Activated T-cell treated with anti-CD3 and anti-CD28 coated beads, Interleukin-2, amount 50 U/mL, for 48 hours (primary cell): ENCODE results near the gene TPP1.
A peak's percentile ranks its signal among the peaks of the same experiment; 100 is the strongest.

Experiments used
- DNase-seq, 2 experiments: peaks; one replicate each; pipeline ENCODE4 v3.0.0-alpha.2; 2020

Gene TPP1

DNA sequence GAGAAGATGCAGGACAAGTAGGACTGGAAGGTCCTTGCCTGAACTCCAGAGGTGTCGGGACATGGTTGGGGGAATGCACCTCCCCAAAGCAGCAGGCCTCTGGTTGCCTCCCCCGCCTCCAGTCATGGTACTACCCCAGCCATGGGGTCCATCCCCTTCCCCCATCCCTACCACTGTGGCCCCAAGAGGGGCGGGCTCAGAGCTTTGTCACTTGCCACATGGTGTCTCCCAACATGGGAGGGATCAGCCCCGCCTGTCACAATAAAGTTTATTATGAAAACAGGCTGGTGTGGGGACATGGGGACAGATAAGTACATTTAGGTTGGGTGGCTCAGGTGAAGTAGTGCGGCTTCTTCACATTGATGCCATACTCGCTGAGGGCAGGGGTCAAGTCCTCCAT lies 8.6 kb downstream of the TPP1 start:
- DNase-seq = peak in 1 of 2 experiments; percentile 15

DNA sequence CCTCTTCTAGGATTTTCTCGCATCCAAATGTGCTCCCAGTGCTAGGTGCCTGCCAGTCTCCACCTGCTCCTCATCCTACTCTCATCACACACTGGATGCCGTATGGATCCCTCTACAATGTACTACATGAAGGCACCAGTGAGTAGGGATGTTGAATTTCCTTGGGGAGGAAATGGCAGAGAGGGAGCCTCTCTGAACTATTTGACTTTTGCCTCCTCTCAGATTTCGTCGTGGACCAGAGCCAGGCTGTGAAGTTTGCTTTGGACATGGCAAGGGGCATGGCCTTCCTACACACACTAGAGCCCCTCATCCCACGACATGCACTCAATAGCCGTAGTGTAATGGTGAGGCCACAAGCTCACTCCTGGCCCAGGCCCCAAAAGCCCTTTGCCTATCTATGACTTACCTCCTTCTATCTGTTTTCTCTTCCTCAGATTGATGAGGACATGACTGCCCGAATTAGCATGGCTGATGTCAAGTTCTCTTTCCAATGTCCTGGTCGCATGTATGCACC lies 9.7 kb downstream of the TPP1 start:
- peak; percentile 10 to 12 for DNase-seq

DNA sequence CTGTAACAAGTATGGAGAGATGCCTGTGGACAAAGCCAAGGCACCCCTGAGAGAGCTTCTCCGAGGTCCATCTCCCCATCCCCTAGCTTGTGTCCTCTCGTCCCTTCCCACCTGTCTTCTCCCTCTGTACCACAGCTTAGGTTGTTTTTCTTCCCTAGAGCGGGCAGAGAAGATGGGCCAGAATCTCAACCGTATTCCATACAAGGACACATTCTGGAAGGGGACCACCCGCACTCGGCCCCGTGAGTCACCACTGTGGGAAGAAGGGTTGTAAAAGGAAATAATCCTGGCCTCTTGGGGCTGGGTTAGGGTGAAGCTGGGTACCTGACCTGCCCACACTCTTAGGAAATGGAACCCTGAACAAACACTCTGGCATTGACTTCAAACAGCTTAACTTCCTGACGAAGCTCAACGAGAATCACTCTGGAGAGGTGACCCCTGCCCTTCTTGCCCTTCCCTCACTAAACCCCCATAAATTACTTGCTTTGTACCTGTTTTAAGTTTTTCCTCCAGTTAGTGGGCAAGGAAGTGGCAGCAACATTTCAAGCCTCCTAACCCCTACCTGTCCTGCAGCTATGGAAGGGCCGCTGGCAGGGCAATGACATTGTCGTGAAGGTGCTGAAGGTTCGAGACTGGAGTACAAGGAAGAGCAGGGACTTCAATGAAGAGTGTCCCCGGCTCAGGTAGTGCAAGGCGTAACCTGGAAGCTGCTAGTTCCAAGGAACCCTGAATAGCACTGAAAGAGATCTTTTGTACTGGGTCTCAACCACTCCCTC lies 10.3 kb downstream of the TPP1 start:
- DNase-seq = peak; percentile 15 to 16

DNA sequence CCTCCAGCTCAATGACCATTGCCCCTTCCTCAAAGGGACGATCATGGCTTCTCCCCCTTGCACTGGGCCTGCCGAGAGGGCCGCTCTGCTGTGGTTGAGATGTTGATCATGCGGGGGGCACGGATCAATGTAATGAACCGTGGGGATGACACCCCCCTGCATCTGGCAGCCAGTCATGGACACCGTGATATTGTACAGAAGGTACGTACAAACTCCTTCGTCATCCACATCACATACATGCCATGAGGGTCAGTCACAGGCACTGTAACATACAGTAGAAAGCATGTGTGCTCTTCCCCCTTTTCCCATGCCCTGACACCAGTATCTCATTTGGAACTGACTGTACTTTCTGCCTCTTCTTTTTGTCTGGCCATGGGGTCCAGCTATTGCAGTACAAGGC lies 11.2 kb downstream of the TPP1 start:
- DNase-seq = no peak

DNA sequence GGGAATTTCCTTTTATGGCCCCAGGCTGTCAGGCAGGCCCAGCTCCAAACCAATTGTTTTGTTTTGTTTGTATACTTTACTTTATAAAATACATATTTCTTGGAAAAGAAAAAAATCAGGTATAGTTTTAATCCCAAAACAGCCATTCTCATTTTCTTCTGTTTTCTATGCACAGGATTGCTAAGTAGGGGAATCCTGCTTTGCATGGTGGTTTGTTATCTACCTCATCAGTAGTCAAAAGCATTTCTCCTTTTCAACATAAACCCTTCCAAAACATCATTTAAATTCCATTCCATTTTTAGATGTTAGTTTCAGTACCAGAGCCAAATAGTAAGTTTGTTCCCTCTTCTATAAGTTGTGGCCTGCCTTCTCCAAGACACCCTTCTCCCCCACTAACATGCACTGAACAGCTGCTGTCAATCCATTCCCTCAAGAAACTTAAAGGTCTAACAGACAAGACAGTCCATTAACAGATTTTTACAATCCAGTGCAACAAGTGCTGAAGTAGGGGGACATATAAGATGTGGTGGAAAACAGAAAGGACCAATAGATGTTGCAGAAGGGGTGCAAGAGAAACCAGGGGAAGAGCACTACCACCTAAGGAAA lies 11.9 kb downstream of the TPP1 start:
- DNase-seq = peak; percentile 12 to 17

DNA sequence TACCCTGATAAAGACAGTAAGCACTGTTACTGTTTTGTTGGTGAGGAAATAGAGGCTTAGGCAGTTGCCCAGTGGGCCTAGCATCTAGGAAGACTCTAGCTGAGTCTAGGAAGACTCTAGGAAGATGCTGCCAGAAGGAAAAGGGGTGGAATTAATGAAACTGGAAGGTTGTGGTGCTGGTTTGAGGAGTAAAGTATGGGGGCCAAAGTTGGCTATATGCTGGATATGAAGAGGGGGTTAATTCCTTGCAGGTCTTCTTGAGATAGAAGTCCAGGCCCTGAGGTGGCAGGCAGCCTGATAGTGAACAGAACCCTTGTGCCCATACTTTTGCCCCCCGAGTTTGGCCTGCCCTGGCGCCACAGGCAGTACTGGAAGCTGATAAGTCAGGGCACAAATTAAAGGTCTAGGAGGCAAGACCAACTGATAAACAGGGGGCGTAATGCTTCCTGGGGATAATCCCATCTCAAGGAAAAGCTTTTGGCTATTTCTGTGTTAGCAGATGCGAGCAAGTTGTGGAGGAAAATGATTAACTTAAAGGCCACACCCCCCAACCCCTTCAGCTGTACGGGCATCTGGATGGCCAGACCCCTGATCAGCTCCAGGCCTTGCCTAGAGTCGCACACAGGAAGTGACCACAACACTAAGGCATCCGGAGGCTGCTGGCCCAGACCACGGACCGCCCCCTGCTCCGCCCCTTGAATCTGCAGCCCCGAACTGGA lies 12.6 kb downstream of the TPP1 start:
- peak; percentile 73 to 79 for DNase-seq

DNA sequence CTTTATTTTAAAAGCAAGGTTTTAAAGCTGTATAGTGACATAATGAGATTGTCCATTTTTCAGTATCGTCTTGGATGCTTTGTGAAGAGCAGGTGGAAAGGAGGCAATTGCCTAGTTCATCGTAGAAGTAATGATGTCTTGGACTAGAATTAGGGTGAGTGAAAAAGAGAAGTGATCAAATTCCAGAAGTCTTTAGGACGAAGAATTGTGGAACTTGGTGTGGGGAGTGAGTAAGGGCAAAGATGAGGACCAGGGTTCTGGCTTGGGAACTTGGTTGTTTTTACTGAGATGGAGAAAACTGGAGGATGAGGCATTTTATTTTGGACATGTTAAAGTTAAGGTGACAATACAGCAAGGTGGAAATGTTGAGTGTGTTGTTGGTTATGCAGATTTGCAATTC lies 14.4 kb downstream of the TPP1 start:
- DNase-seq = peak; percentile 11 to 14

DNA sequence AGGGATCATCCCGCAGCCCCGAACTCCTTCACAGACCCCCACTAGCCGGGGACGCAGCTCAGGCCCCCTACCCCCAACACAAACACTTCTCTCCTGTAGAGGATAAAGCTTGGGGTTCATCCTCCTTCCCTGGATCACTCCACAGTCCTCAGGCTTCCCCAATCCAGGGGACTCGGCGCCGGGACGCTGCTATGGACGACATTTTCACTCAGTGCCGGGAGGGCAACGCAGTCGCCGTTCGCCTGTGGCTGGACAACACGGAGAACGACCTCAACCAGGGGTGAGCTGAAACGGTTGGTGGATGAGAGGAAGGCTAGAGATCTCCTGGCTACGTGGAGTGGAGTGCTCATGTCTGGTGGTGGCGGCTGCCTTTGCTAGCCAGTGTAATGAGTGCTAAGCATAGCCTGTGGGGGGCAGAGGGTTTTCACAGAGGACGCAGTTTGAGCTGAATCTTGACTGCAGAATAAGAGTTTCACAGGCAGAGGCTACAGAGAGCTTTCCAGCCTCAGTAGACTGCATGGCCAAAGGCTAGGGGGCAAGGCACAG lies 15.1 kb downstream of the TPP1 start:
- peak; percentile 63 to 66 for DNase-seq

DNA sequence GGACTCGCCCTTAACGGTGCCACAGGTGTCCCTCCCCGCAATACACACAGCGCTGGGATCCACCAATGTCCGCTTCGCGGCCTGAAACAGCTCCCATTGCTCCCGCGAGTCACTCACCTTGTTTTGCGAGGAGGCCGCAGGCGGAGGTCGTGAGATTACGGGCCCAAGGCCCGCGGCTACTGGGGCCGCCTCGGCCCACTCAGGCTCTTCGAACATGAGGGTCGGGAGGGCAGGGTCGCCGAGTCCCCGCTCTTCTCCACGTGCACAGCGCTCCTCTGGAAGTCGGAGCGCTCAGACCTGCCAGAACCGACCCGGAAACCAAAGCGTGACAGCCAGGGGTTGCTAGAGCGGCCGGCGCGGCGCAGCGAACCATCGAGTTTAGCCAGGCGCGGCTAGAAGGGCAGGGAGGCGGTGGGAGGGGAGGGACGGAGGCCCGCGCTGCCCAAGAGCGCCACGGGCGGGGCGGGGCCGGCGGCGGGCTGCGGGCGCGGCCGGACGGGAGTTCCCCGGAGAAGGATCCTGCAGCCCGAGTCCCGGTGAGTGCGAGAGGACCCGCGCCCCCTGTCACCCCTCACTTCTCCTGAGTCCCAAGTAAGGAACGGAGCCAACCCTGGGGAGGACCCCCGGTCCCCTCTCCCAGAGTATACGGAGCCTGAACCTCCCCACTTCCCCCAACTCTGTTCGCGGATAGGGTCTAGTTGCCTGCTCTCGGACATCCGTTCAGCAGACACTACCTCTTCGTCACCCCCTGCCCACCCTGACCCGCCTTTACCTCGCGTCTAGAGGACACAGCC lies 15.7 kb downstream of the TPP1 start, which contains the start of the genes ILK and RRP8:
TSS of gene ILK (plus strand) at position 488 of the 794 bp plus-strand sequence. CDS start 498 bp downstream, outside the sequence.
TSS of gene RRP8 (minus strand) at position 330 of the 794 bp plus-strand sequence. CDS start at position 216, 114 bp downstream.
- peak; percentile 89 to 92 for DNase-seq

DNA sequence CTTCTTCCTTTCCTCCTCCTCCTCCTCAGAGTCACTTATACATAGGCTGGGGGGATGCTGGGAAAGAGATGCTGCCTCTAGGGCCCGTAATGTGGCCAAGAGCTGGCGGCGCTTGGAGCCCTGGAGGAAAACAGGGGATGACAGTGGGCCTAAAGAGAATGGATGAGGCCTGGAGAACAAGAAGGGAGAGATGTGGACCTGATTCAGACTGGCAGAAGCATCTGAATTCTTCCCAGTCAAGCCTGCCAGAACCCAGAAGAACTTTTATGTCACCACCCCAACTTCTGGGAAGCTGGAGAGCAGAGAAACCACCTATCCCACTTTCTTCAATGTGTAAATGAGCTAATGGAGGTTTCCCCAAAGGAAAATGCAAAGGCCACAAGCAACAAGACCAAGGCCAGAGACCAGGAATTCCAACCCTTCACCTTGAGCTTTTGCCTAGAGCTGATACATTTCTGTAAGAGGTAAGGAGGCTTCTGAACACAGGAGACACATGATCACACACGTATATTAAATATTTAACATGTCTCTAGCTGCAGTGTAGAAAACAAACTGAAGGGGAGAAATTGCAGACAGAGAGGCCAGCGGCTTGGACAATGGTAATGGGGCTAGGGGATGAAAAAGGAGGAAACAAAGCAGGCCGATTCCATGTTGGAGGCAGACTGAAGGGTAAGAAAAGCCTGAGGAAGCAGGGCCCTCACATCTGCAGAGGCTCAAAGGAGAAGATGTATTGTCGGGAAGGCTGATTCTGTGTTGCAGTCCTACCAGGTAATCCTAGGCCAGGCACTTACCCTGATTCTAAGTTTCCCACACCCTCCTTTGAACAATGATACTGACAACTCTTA lies 16.9 kb downstream of the TPP1 start:
- peak; percentile 15 to 16 for DNase-seq

DNA sequence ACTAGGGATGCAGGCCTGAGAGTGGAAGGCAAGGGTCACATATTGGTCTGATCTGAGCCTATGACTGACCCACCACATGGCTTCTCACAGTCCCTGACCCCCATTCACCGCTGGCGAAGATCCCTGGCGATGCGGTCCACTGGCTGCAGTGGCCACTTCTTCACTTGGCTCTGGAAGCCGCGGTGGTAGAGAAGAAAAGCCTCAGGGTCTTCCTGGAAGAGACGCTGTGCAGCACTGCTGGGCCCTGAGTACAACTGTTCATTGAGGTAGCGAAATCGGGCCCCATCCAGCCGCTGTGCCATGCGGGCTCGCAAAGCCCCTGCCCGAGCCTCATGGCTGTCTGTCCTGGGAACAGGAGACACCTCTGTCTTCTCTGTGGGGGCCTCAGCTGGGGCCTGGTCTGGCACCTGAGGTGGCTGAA lies 18.2 kb downstream of the TPP1 start:
- DNase-seq = no peak

DNA sequence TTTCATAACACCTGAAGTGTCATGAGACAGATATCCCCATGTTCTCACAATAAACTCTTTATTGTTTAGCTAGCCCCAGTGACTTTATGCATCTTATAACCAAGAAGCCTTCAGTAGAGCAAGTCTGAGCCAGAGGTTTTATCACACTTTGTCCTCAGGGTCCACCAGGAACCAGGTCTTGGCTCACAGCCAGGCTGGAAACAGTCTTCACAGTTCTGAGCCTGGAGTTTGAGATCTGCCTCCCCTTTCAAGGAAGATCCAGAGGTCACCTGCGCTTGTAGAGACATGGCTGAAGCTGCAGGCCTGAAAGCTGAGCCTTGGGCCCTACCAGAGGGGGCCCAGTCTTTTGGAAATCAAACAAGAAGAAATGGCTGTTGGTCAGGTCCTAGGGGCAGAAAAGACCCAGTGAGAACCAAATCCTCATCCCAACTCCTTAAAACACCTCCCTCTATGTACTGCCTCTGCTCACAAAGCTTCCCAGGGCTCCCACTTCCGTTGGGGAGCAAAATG lies 19.3 kb downstream of the TPP1 start:
- DNase-seq = peak in 1 of 2 experiments; percentile 13

DNA sequence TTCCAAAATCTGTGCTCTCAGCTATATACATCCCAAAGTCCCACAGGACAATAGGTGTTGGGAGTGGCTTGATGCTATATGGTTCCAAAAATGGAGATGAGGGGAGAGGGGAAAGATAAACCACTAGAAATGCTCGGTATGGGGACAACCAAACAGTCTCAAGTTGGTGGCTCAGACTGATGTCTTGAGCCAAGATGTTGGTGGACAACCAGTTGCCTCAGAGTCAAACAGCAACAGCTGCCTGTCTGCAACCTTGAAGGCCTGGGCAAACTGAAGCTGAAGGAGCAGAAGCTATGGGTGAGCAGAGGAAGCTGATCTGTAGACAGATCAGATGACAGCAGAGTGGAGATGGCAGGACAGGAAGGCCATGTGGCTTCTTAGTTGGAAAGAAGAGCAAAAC lies 19.8 kb downstream of the TPP1 start:
- DNase-seq = no peak

DNA sequence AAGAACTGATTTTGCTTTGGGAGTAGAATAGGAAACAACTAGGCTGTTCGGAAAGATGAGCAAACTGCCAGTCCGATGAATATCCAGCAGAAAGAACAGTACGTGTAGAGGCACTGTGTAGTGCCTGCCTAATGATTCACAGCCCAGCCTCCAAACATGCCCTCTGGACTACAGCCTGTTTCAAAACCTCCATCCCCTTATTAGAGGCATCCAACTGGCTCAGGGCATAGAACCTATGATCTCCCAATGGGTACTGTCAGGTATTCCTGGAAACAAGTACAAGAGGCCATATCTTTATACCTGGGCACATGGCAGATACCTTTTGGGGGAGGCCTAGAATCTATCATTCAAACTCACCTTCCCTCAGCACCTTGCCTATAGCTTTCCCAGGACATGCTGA lies 20.7 kb downstream of the TPP1 start:
- DNase-seq = no peak

DNA sequence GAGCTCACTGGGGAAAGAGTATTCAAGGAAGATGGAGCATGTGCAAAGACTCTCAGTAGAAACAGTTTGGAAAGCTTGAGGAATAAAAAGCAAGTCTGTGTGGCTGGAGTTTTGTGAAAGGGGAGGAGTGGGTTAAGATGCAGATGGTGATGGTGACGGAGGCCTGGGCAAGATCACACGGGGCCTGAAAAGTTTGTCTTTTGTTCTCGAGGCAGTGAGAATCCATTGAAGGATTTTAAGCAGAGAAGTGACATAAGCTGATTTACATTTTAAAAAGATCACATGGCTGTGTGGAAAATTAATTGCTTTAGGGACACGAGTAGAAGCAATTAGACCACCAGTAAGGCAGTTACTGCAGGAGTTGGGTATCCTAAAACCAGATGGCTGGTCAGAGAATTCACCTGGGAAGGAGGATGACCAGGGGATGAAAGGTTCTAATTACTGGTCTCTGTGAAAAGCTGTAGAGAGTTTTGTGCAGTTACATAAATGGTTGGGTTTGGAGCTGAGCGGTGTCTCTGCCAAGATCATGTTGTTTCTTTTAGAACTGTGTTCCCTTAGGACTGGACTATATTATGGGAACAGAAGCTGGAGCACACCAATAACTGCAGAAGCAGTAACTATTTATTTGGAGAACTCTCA lies 22.9 kb downstream of the TPP1 start:
- no peak for DNase-seq

DNA sequence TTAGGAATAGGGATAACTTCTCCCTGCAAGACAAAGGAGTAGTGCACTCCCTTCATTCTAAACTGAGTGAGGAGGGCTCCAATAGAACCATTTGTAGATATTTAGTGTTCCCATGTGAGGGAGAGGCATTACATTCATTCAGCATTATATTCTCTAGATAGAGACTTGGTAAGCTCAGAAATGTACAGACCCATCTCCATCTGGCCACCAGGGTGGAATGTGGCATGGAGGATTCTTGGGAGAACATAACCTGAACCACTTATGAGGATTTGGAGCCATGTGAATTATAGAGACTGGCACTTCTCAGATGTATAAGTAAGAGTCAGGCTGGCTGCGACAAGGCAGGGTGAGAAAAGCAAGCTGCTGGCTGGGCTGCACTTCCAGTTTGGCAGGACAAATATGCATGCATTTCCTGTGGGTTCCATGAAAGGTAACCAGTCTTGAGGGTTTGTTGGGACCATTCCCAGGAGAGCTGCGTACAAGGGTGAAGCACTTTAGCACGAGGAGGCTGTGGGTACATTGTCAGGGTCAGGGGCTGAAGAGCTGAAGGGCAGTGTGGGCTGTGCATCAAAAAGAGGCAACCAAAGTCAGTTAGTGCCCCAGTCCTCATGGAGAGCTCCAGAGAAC lies 25.0 kb downstream of the TPP1 start:
- DNase-seq = no peak

DNA sequence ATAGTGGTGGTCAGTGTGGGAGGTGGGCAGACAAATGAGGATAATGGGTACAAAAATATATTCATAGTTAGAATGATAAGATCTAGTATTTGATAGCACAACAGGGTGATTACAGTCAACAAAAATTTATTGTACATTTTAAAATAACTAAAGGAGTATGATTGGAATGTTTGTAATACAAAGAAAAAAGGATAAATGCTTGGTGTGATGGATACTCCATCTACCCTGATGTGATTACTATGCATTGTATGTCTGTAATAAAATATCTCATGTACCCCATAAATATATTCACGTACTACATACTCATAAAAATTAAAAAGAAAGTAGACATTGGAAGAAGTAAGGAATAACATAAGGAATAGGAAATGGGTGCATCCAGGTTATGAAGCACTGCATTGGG lies 31.2 kb downstream of the TPP1 start:
- DNase-seq = no peak

DNA sequence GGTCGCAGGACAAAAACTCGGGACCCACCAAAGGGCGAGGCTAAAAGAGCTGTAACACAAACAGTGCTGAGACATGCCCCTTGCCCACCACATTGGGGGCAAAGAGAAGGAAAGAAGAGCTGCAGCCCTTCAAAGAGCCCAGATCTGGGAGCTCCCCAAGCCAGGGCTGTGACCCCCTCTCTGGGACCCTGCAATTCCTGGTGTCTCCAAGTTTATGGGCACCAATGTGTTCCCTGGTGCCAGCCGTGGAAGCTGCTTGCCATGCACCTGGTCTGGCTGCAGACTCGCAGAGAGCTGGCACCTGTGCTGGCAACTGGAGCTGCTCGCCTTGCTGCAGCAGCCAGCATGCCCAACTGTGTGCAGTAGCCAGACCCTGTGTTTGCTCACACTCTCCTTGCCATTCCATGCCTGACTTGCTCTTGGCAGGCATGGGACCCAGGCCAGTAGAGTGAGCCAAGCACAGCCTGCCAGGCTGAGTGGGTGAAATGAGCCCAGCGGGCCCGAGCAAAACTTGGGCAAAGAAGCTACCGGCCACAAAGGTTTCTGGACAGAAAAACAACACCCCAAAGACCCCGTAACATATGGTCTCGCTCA lies 31.8 kb downstream of the TPP1 start:
- peak in 1 of 2 experiments; percentile 15 for DNase-seq
